GM18867 (cell line): Measurements from ENCODE around the gene GIPC3.

ENCODE experiments used
- ATAC-seq: cut with Tn5 transposase; IDR thresholded peaks from one replicate; pipeline ENCODE4 v1.9.1; 2021; ENCODE audit warnings: mild to moderate bottlenecking, moderate library complexity; ENCODE audit not compliant: unreplicated experiment

Gene GIPC3

GRCh38 chr19:3604227-3604986, 19.1 kb downstream of the GIPC3 start:
- no peak for ATAC-seq

GRCh38 chr19:3604987-3605343, 19.7 kb downstream of the GIPC3 start:
- no peak for ATAC-seq

- no peak for ATAC-seq
Observed at GRCh38 chr19:3605361-3605760, 20.1 kb downstream of the GIPC3 start.

GRCh38 chr19:3605770-3606169, 20.5 kb downstream of the GIPC3 start:
- no peak for ATAC-seq

DNA sequence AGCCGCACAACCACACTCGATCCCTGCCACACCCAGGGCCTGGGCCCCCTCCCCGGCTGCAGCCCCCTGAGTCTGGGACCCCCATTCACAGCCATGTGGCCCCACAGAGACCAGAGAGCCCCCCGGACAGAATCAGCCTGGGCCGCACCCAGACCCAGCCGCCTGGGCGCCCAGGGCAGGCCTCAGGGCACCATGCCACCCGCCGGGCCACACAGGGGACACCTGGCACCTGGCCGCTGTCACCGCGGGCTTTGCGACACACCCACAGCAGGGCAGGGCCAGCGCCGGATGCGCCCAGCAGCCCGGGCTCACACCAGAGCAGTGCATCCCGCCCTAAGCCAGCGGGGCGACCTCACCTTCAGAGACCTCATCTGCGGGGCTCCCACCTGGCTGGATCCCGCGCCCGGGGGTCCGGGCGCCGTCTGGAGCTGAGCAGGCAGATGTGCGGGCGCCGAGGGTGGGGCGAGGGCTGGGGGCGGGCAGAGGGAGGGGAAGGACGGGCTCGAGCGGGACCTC, 21.0 kb downstream of the GIPC3 start:
- ATAC-seq = no peak

DNA sequence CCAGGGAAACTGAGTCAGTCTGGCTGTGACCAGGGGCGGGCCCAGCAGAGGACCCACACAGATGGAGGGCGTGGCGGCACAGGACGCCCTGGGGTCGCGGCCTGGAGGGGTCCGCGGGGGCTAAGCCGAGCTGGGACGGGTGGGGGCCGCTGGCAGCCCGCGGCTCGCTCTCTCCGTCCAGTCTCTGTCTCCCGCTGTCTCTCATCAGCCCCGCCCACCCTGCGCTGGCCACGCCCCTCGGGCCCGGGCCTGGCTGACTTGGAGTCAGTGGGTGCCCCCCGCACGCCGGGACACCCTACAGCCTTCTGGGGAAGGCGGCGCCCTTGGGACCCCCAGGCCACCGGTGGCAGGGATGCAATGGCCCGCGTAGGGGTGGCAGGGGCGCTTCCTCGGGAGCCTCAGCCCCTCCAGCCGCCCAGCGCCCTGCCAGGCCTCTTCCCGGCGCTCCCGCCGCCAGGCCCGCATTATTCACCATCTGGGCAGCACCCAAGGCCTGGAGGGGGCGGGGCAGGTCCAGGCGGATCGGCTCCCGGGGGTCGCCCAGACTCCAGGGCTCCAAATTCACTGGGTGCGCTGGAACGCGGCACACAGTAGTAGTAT, 21.5 kb downstream of the GIPC3 start, which contains the start of gene TBXA2R:
TSS of gene TBXA2R (minus strand) at position 186 of the 600 bp plus-strand sequence. CDS start 6,241 bp downstream, outside the sequence.
- no peak for ATAC-seq

GRCh38 chr19:3607303-3608078, 22.2 kb downstream of the GIPC3 start:
- no peak for ATAC-seq

- ATAC-seq = no peak
Observed at GRCh38 chr19:3608079-3608641, 22.9 kb downstream of the GIPC3 start.

- no peak for ATAC-seq
Observed at GRCh38 chr19:3608750-3609322, 23.6 kb downstream of the GIPC3 start.

DNA sequence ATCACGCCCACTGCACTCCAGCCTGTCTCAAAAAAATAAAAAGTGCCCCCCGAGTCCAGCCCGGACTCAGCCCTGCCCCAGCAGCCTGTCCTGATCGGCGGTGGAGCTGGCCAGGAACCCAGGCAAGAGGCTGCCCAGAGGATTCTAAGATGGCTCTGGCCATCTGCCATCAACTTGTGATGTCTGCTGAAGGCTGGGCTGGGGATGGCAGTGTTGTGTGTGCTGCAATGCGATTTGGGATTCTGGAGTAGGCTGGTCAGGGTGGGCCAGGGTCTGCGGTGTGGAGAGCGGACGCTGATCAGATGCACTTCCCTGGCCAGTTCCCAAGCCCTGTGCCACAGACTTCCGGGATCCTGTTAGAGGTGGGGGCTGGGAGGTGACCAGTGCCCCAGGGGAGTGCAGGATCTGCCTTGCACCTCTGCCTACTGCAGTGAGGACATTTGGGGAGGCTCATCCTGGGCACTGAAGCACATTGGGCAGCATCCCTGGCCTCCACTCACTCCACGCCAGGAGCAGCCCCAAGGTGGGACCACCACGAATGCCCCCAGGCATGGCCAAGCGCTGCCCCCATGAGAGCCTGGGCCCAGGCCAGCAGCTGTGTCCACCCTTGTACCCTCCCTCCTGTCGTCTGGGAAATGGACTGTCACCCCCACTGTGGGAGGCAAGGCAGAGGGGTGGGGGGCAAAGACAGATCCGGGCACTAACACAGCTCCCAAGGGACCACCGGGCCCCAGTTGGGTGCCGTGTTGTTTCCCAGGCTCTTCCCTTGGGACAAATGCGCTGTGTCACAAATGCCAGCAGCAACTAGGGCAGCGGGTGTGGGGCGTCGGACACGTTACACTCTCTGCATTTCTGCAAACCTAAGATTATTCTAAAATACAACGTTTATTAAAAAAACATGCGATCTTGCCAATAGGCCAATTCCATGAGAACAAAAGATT, 24.8 kb downstream of the GIPC3 start:
- no peak for ATAC-seq

DNA sequence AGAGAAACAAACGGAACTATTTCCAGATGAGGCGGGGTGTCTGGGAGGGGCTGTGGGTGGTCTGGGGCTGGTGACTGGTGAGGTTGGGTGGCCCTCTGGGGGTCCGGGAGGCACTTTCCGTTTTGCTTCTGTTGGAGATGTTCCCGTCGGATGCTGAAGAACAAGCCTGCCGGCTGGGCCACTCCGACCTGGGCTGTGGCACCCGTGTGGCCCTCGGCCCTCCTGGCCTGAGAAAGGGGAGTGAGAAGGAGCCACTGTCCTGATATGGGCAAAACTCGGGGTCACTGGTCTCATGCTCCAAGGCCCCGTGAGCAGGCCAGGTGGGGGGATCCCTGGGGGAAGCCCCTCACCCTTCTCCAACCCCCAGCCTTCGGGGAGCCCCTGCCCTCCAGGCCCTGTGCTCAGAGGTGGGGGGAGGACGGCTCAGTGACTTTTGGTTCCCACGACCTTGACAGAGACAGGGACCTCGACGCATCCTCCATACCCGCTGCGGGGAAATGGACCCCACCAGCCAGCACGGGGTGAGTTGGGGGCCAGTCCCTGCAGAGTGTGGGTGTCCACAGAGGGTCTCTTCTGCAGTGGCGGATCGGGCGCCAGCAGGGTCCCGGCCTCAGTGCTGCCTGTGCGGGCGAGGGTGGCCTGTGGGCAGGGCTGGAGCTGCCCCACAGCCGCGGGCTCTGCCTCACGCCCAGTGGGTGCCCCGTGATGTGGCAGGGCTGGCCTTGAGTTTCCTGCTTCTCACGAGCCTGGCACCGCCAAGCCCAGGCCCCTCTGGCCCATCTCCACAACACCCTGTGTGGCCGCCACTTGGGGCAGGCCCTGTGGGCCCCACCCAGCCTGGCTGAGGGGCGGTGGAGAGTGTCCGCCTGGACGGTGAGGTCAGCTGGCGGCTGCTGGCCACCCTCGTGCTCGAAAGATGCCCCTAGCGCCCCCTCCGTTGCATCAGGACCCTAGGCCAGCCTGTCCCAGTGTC, 25.8 kb downstream of the GIPC3 start:
- ATAC-seq = no peak

GRCh38 chr19:3611841-3612240, 26.6 kb downstream of the GIPC3 start:
- ATAC-seq = no peak

DNA sequence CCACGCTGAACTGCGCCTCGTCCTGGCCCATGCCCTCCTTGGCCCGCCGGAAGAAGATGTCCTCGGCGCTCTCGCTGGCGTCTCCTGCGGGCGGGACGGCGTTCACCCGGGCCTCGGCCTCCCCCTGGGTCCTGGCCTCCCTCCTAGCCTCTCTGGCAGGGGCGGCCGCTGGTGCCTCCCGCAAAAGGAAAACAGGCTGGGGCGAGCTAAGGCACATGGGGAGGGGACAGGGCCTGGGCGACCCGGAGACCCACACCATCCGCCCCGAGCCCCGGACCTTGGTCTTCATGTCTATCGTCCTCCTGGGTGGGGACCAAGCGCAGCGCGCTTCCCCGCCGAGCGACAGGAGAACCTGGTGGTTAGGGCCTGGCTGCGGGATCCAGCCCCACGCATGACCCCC, 27.1 kb downstream of the GIPC3 start:
- ATAC-seq = no peak

DNA sequence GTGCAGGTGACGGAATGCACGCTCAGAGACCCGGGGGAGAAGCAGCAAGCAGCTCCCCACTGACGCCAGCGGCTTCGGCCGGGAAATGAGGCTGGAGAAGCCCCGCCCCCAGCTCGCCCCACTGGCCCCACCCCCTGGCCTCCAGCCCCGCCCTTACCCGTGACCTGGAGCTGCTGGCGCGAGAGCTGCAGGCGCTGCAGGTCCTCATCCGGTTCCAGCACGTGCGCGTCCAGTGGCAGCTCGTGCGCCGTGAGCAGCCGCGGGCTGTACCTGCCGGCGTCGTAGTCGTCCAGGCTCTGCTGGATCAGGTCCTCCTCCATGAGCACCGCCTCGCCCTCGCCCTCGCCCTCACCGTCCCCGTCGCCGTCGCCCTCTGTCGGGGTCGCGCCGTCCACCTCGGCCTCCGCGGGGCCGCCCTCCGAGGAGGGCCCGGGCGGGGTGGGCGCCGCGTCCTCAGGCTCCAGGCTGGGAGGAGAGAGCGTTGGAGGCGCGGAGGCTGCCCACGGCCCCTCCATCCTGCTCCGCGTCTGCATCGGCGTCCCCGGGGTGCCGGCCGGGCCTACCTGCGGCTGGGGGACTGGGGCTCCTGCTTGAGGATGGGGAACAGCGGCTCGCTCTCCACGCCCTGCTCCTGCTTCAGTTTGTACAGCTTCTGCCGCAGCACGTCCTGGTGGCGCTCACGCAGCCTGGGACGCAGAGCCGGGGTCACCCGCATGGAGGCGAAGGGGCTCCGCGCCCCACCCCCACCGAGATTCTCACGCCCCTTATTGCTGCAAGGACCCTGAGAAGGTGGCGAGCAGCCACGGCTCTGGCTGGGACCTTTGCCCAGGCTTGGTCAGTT, 27.8 kb downstream of the GIPC3 start:
- ATAC-seq = no peak

DNA sequence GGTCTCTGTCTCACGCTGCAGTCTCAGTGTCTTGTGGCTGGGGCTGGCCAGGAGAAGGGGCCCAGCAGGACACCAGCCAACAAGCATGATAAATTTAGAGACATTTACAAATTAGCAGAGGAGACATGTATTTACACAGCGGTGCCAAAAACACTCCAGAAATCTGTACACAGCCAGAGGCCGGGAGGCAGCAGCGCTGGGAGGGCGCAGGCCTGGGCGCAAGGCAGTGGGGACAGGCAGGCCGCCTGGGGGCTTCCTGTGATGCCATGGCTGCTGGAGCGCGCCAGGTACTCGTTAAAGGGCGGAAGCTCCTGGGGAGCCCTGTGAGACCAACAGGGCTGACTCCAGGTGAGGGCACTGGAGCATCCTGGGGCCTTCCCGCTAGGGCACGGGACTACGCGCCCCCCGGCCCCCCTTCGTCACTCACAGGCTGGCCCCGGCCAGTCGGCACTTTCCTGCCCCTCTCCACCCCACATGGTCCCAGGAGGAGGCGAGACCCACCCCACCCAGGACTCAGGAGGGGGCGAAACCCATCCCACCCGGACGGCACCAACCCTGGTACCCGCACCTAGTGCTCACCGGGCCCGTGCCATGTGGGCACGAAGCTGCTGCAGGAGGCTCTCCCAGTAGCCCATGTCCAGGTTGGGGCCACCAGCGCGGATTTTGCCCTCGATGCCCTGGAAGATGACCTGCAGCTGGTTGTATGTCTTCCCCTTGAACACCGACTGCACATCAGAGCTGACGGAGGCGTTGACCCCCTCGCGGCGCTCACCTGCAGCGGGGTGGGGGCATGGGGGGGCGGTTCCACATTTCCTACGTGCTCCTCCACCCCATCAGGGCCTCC, 28.8 kb downstream of the GIPC3 start:
- ATAC-seq = no peak

DNA sequence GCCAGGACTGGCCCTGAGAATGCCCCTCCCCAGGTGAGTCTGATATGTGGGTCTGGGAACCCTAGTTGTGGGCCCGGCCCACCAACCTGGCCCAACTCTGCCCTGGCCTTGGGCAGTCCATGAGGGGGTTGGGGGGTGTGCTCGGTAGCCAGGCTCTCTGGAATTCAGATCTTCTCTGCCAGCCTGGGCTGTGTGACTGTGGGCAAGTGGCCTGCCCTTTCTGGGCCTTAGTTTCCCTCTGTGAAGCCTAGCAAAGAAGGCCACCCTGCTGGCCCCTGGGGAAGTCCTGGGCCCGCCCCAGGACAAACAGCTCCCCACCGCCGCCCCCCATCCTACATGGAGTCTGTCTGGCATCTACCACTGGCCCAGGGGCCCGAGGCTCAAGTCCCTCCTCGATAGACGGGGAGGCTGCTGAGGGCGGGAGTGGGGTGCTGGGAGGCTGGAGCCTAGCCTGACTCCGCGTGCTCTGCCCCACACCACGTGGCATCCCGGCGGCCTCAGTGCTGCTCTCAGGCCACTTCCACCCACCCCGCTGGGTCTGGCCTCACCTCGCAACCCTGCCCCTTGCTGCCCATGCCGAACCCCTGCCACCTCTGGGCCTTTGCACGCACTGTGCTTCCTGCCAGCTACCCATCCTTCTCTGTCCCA, 29.7 kb downstream of the GIPC3 start:
- no peak for ATAC-seq
